ENCODE results near the gene WFIKKN2. TPM values are rescaled to one million over a fixed set of nuclear protein-coding genes. Genes with fewer than 3 reads are reported as not detected.

Gene WFIKKN2
- total and polyA plus RNA-seq, 2 experiments from 2014 or later, result not detected

GRCh38 chr17:50805486-50805885 lies 29.9 kb upstream of the WFIKKN2 start:
- Mint-ChIP-seq H3K27me3 (ENCODE audit: insufficient read depth, low read depth, poor library complexity) (peaks cover 3% of the 10 kb centered on the region), H3K9me3 (no peaks in the 10 kb centered on the region), H3K36me3 (ENCODE audit: low read depth) (no peaks in the 10 kb centered on the region), H3K4me1 (no peaks in the 10 kb centered on the region), H3K4me3 (no peak overlapping the region), H3K27ac (no peak overlapping the region)
- H3K27ac ChIP-seq (ENCODE audit: low read depth), result no peak overlapping the region
- H3K4me3 ChIP-seq, result no peak overlapping the region
- H3K9me2 ChIP-seq (ENCODE audit: insufficient read depth), result 0 out of 2 replicates have a peak, but pooled peaks cover 3% of the 10 kb centered on the region
- no peaks in the 10 kb centered on the region for H3K36me3 ChIP-seq (ENCODE audit: insufficient read depth)
- no peaks in the 10 kb centered on the region for H4K20me1 ChIP-seq (replicated peaks; ENCODE audit: insufficient read depth)
- no peaks in the 10 kb centered on the region for H3F3A ChIP-seq (replicated peaks; ENCODE audit: low read depth)
- peaks cover 4% of the 10 kb centered on the region; the same call in 1 of the 2 replicates for H3K4me1 ChIP-seq (ENCODE audit: insufficient read depth)
- DNase-seq (ENCODE audit: low spot score) (no peak), ATAC-seq (no peak)
- no peak overlapping the region for H3K4me2 ChIP-seq
- TF ChIP-seq ETS1 (IDR thresholded peaks at IDR 0.05), result no peak
- no peak for TF ChIP-seq CTCF (conservative IDR thresholded peaks at IDR 0.05; ENCODE audit: low read depth in 2 of 2)
- no peak for TF ChIP-seq ZNF331 (CRISPR knock-in tag; IDR thresholded peaks at IDR 0.05; ENCODE audit: low read depth)
- TF ChIP-seq ZNF462 (CRISPR knock-in tag; IDR thresholded peaks at IDR 0.05), result no peak
- TF ChIP-seq POLR2AphosphoS5 (IDR thresholded peaks at IDR 0.05; ENCODE audit: low read depth), result no peak
- TF ChIP-seq JUNB (IDR thresholded peaks at IDR 0.05; ENCODE audit: unreplicated experiment), result no peak
- no peak for TF ChIP-seq CREB1 (CRISPR knock-in tag; IDR thresholded peaks at IDR 0.05; ENCODE audit: low read depth)
- no peak for TF ChIP-seq EZH2phosphoT487 (IDR thresholded peaks at IDR 0.05; ENCODE audit: unreplicated experiment)
- TF ChIP-seq REST (IDR thresholded peaks at IDR 0.05; ENCODE audit: unreplicated experiment), result no peak
- no peak for TF ChIP-seq EZH2 (IDR thresholded peaks at IDR 0.05; ENCODE audit: low read depth, unreplicated experiment)
- no peak for TF ChIP-seq STAT1 (IDR thresholded peaks at IDR 0.05; ENCODE audit: unreplicated experiment)
- no peak for TF ChIP-seq ZNF114 (CRISPR knock-in tag; IDR thresholded peaks at IDR 0.05)
- no peak for TF ChIP-seq NANOG (IDR thresholded peaks at IDR 0.05; ENCODE audit: borderline replicate concordance)
- H3K27me3 ChIP-seq (ENCODE audit: insufficient read depth), result no peaks in the 10 kb centered on the region
- H3K79me2 ChIP-seq (replicated peaks; ENCODE audit: insufficient read depth), result no peaks in the 10 kb centered on the region
- peak overlapping the region; percentile 38; the same call in 1 of the 2 replicates for H2AFZ ChIP-seq

Data from GM23338 (cell line).